ENCODE results near the gene SLC9B1.

- TF ChIP-seq CTCF (IDR thresholded peaks at IDR 0.05) = no peak
- no peak for TF ChIP-seq POLR2A (IDR thresholded peaks at IDR 0.05)
Measured at GRCh38 chr4:103021120-103021519, 1.6 kb upstream of the SLC9B1 start.

All from body of pancreas (tissue), 4 donors.